Epithelial cell of esophagus (primary cell): ENCODE measurements around the gene MBD3L5.

ENCODE experiments used
- DNase-seq: peaks from one replicate; pipeline ENCODE4 v3.0.0; 2010; ENCODE audit warnings: low read depth
- H3K4me3 ChIP-seq: 2 replicates; pipeline ENCODE4 v1.5.1; 2011; ENCODE audit warnings: mild to moderate bottlenecking, low read length, control low read depth
- CTCF ChIP-seq: IDR thresholded peaks from 2 replicates; pipeline ENCODE4 v1.5.1; 2011; ENCODE audit warnings: low read depth, mild to moderate bottlenecking, low read length, control low read depth, inconsistent platforms; ENCODE audit not compliant: insufficient read depth; ENCODE audit errors: missing control alignments

Gene MBD3L5

DNA sequence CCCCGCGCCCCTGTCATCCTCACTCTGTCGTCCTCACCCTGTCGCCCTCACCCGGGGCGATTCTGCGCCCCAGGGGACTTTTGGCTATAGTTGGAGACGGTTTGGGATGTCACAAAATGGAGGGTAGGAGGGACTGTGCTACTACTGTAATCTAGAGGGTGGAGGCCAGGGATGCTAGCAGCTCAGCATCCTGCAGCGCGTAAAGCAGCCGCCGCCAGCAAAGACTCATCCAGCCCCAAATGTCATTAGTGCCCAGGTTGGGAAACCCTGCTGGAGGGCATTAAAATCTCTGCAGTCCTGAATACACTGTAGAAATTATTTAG, 39.5 kb downstream of the MBD3L5 start:
- H3K4me3 ChIP-seq: peak overlapping the region; percentile 93
- no peak for TF ChIP-seq CTCF
- peak; percentile 18 for DNase-seq

DNA sequence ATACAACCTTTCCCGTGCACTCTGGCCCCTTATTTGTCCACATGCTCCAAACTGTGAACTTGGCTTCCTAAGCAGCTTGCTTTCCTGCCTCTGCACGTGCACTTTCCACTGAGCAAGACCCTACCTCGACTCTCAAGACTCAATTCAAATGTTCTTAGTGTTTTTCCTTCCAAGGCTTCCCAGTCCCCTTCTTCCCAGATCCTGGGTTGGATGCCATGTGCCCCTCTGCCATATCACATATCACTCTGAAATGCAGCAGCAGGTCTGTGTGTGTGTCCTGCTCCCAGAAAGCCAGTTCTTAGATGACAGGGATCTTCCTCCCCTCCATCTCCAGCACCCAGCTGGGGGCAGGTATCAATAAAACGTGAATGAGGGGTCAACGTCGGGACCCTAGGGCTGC, 42.2 kb downstream of the MBD3L5 start:
- no peak for DNase-seq
- TF ChIP-seq CTCF: no peak
- no peak overlapping the region for H3K4me3 ChIP-seq

DNA sequence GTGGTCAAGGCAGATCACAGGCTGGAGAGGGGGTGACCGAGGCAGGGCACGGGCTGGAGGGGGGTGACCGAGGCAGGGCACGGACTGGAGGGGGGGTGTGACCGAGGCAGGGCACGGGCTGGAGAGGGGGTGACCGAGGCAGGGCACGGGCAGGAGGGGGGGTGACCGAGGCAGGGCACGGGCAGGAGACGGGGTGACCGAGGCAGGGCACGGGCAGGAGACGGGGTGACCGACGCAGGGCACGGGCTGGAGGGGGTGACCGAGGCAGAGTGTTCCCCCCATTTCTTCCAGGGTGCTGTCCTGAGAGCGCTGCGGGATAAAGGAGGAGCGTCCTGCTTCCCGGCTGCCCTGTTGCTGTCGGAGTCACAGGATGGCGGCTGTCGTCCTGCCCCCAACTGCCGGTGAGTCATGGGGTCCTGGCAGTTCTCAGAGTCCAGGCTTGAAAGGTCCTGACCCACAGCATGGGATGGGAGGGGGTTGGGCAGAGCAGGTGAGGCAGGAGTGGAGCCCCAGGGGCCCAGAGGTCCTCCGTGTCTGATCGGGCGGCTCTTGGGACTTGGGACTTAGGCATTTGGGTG, 44.4 kb downstream of the MBD3L5 start:
- DNase-seq: no peak
- no peak for TF ChIP-seq CTCF
- H3K4me3 ChIP-seq: no peak overlapping the region

DNA sequence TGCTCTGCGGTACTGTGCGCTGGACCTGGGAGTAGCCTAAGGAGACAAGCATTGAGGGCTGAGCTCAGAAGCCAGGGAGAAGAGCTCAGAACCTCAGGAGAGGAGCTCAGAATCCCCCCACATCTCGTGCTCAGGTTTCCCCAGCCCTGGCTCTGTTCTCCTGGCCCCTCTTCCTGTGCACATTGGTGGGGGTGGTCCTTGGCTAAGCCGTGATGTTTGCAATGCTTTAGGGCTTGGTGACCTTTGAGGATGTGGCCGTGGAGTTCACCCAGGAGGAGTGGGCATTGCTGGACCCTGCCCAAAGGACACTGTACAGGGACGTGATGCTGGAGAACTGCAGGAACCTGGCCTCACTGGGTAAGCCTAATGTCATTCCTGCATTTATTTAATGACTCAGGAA, 45.8 kb downstream of the MBD3L5 start:
- no peak for DNase-seq
- no peak for TF ChIP-seq CTCF
- H3K4me3 ChIP-seq: no peak overlapping the region

DNA sequence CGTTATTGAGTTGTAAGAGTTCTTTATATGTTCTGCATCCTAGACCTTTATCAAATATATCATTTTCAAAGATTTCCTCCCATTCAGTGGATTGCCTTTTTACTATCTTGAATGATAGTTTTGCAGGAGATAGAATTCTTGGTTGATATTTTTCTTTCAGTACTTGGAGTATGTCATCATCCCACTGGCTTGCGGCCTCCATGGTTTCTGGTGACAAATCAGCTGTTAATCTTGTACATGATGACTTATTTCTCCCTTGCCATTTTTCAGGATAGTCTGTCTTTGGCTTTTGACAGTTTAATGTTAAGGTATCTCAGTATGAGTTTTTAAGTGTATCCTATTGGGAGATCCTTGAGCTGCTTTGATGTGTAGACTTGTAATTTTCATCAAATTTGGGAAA, 47.6 kb downstream of the MBD3L5 start:
- no peak overlapping the region for H3K4me3 ChIP-seq
- TF ChIP-seq CTCF: no peak
- DNase-seq: no peak
